ENCODE measurements around the gene GAS7. TPM values are rescaled to one million over a fixed set of nuclear protein-coding genes. Genes with fewer than 3 reads are reported as not detected.

The GAS7 gene
- total and polyA plus RNA-seq, 2 experiments from 2014 or later: 1.9 to 10.7 TPM

DNA sequence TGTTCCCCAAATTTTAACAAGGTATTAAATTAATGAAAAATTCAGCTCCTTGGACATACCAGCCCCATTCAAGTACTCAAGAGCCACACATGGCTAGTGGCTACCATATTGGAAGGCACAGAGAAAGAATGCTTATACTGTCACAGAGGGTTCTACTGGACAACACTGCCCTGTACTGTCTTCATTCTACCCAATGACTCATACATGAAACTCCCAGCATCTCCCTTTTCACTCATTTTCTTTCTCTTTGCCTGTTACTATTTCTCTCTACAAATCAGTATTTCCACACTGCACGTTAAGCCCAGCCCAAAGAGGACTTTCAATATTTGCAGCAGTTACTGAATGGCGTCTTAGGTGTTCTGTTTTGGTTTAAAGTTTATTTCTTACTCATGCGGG is 221.2 kb downstream of the GAS7 start:
- Mint-ChIP-seq H3K9me3 (no peaks in the 10 kb centered on the region; the same call in 2 of the 3 replicates), H3K4me3 (no peak overlapping the region), H3K4me1 (peaks cover 9% of the 10 kb centered on the region), H3K27me3 (ENCODE audit: insufficient read depth, low read depth, poor library complexity) (peaks cover 8% of the 10 kb centered on the region), H3K36me3 (ENCODE audit: low read depth) (no peaks in the 10 kb centered on the region), H3K27ac (no peak overlapping the region)
- Histone ChIP-seq H2AFZ (no peak overlapping the region), H3K36me3 (ENCODE audit: insufficient read depth) (no peaks in the 10 kb centered on the region), H3K9me2 (ENCODE audit: insufficient read depth) (no peaks in the 10 kb centered on the region), H3K27ac (ENCODE audit: low read depth) (no peak overlapping the region), H4K20me1 (replicated peaks; ENCODE audit: insufficient read depth) (no peaks in the 10 kb centered on the region), H3K79me2 (replicated peaks; ENCODE audit: insufficient read depth) (no peaks in the 10 kb centered on the region), H3K4me2 (no peak overlapping the region), H3F3A (replicated peaks; ENCODE audit: low read depth) (no peaks in the 10 kb centered on the region), H3K4me1 (ENCODE audit: insufficient read depth) (no peaks in the 10 kb centered on the region), H3K27me3 (ENCODE audit: insufficient read depth) (no peaks in the 10 kb centered on the region), H3K4me3 (no peak overlapping the region)
- ATAC-seq (no peak), DNase-seq (ENCODE audit: low spot score) (no peak)
- TF ChIP-seq CTCF (conservative IDR thresholded peaks at IDR 0.05; ENCODE audit: low read depth in 2 of 2): no peak
- TF ChIP-seq, protein P1, sequence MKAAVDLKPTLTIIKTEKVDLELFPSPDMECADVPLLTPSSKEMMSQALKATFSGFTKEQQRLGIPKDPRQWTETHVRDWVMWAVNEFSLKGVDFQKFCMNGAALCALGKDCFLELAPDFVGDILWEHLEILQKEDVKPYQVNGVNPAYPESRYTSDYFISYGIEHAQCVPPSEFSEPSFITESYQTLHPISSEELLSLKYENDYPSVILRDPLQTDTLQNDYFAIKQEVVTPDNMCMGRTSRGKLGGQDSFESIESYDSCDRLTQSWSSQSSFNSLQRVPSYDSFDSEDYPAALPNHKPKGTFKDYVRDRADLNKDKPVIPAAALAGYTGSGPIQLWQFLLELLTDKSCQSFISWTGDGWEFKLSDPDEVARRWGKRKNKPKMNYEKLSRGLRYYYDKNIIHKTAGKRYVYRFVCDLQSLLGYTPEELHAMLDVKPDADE (IDR thresholded peaks at IDR 0.05): no peak
- TF ChIP-seq JUNB (IDR thresholded peaks at IDR 0.05; ENCODE audit: unreplicated experiment): no peak
- TF ChIP-seq ZNF462 (CRISPR knock-in tag; IDR thresholded peaks at IDR 0.05): no peak
- TF ChIP-seq NANOG (IDR thresholded peaks at IDR 0.05; ENCODE audit: borderline replicate concordance): no peak
- TF ChIP-seq REST (IDR thresholded peaks at IDR 0.05; ENCODE audit: unreplicated experiment): no peak
- no peak for TF ChIP-seq ZNF114 (CRISPR knock-in tag; IDR thresholded peaks at IDR 0.05)
- no peak for TF ChIP-seq ZNF331 (CRISPR knock-in tag; IDR thresholded peaks at IDR 0.05; ENCODE audit: low read depth)
- no peak for TF ChIP-seq CREB1 (CRISPR knock-in tag; IDR thresholded peaks at IDR 0.05; ENCODE audit: low read depth)
- no peak for TF ChIP-seq EZH2phosphoT487 (IDR thresholded peaks at IDR 0.05; ENCODE audit: unreplicated experiment)
- no peak for TF ChIP-seq POLR2AphosphoS5 (IDR thresholded peaks at IDR 0.05; ENCODE audit: low read depth)
- TF ChIP-seq EZH2 (IDR thresholded peaks at IDR 0.05; ENCODE audit: low read depth, unreplicated experiment): no peak
- TF ChIP-seq STAT1 (IDR thresholded peaks at IDR 0.05; ENCODE audit: unreplicated experiment): no peak
